ENCODE data around the gene ZNF664.

- TF ChIP-seq HDGF (IDR thresholded peaks at IDR 0.05; ENCODE audit: borderline replicate concordance) (no peak), LEF1 (IDR thresholded peaks at IDR 0.05; ENCODE audit: borderline replicate concordance) (no peak), ELF4 (IDR thresholded peaks at IDR 0.05) (no peak), FOXA1 (IDR thresholded peaks at IDR 0.05) (no peak), FOXK2 (IDR thresholded peaks at IDR 0.05) (no peak), BHLHE40 (IDR thresholded peaks at IDR 0.05; ENCODE audit: borderline replicate concordance) (no peak), ARNT (IDR thresholded peaks at IDR 0.05) (no peak), ZNF384 (IDR thresholded peaks at IDR 0.05) (no peak)
Measured at GRCh38 chr12:123971449-123971769, 1.6 kb upstream of the ZNF664 start.

All from HEK293T (cell line).